Measurements from ENCODE around the gene KIF6.
A peak's percentile ranks its signal among the peaks of the same experiment; 100 is the strongest.

The KIF6 gene

DNA sequence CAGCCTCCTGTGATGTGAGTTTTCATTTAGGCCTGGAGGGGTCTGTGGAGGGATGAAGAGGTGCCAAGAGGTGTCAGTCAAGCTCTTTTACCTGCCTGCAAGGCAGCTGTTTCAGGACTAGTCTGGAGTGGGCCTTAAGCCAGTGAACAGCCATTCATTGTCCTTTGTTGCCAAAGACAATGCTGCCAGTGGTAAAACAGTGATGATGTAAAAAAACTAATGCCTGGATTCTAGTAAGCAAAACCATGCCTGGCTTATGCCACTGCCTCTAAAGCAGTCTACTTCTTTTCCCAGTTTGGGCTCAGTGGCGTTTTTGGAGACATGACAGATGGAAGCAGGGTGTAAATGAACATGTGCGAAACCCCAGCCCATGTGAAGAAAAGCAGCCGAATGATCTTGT lies 309.2 kb downstream of the KIF6 start:
- H3K36me3 Mint-ChIP-seq: no peaks in the 10 kb centered on the region
- H3K4me1 Mint-ChIP-seq: no peaks in the 10 kb centered on the region
- no peaks in the 10 kb centered on the region for H3K9me3 Mint-ChIP-seq
- H3K4me3 Mint-ChIP-seq: no peak overlapping the region
- H3K27me3 Mint-ChIP-seq: no peaks in the 10 kb centered on the region
- H3K27ac Mint-ChIP-seq: no peak overlapping the region

DNA sequence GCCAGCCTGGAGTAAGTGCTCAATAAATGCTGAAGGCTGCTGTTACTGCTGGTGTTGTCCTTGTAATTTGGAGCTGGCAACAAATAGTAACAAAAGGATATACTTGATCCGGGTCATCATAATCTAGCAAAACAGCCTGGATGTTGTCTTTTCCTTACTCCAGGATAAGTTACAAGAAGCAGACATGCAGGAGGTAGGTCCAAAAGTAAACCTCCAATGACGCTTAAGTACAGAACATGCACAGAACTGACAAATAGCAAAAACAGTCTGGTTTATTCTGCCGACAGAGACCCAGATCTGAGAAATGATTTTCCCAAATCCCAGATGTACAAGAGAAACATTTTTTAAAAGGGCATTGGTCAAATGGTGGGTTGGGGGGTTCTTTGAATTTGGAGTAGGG lies 309.7 kb downstream of the KIF6 start:
- H3K4me1 Mint-ChIP-seq: no peaks in the 10 kb centered on the region
- no peaks in the 10 kb centered on the region for H3K27me3 Mint-ChIP-seq
- no peaks in the 10 kb centered on the region for H3K36me3 Mint-ChIP-seq
- no peak overlapping the region for H3K27ac Mint-ChIP-seq
- H3K4me3 Mint-ChIP-seq: no peak overlapping the region
- H3K9me3 Mint-ChIP-seq: no peaks in the 10 kb centered on the region

DNA sequence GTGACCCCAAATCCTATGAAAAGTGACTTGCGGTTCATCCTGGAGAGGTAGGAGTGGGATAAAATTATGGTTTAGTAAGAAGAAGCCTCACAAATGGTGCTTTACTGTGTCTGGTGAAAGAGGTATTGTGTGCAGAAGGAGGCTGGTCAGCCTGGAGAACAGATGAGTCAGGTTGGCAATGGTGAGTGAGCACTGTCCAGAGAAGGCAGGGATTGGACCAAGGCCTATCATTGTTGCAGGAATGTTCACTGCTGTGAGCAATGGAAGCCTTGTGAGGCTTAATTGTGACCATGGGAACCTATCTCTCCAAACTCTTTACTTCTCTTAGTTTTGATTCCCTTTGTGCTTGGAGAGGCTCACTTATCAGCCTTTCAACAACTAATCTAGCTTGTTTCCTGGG lies 313.7 kb downstream of the KIF6 start:
- H3K36me3 Mint-ChIP-seq: no peaks in the 10 kb centered on the region
- H3K4me3 Mint-ChIP-seq: no peak overlapping the region
- no peaks in the 10 kb centered on the region for H3K9me3 Mint-ChIP-seq
- no peaks in the 10 kb centered on the region for H3K4me1 Mint-ChIP-seq
- no peak overlapping the region for H3K27ac Mint-ChIP-seq
- H3K27me3 Mint-ChIP-seq: peaks cover 3% of the 10 kb centered on the region

DNA sequence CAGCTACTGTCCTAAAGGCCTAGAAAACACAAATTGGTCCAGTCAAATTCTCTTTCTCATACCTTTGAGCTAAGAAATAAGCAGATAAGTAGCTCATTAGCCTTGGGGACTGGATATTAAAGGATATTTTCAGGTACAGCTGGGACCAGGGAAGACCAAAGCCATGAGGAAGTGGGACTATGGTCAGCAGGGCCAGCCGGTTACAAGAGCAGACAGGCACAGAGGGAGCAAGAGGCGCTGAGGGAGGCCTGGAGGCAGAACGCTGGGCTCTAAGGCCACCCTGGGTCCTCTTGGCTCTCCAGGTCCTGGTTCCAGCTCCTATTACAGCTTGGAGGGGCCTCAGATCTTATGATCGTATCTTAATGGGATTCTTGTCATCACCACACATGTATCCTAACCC lies 314.2 kb downstream of the KIF6 start:
- Mint-ChIP-seq H3K36me3 (no peaks in the 10 kb centered on the region), H3K27me3 (peaks cover 3% of the 10 kb centered on the region), H3K4me1 (no peaks in the 10 kb centered on the region), H3K4me3 (no peak overlapping the region), H3K27ac (no peak overlapping the region), H3K9me3 (no peaks in the 10 kb centered on the region)

DNA sequence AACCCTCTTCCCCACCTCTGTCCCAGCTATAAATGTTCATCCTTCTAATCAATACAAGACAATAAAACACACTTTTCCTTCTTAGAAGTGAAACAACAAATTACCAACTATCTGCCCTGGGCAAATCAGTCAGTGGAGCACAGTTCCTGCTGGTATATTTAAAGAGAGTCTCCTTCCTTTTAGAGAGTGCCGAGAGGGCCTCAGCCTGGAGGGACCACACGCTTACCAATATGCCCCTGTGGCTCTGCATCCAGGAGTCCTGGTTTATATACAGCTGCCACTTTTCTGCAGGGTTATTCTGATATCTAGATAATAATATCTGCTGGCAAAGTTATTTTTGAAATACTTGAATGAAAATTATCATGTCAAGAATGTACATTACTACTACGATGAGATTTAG lies 315.3 kb downstream of the KIF6 start:
- peaks cover 3% of the 10 kb centered on the region for H3K27me3 Mint-ChIP-seq
- H3K36me3 Mint-ChIP-seq: no peaks in the 10 kb centered on the region
- no peaks in the 10 kb centered on the region for H3K4me1 Mint-ChIP-seq
- H3K27ac Mint-ChIP-seq: no peak overlapping the region
- no peak overlapping the region for H3K4me3 Mint-ChIP-seq
- H3K9me3 Mint-ChIP-seq: no peaks in the 10 kb centered on the region

DNA sequence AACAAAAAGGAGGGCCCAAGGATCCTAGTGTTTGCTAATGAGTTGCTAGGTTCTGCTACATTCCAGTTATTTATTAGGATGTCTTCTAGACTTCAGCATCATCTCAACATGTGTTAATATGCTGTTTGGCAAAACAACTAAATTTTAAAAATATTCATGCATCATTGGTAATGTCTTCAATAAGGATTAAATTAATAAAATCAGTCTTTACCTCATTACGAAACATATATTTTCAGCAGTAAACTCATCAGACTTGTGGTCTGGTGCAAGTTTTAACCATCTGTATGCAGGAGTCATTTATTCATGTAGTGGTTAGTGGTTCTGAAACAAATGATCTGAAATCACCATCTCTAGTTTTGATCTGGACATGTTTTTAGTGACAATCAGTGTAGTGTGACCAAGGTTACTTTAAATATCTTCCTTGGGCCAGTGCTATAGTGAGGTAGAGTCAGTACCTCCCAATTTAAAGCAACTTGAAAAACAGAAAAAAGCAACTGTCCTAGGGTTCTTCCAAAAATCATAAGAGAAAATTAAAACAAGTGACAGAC lies 317.7 kb downstream of the KIF6 start:
- Mint-ChIP-seq H3K27me3 (peaks cover 3% of the 10 kb centered on the region), H3K27ac (no peak overlapping the region), H3K4me1 (no peaks in the 10 kb centered on the region), H3K4me3 (no peak overlapping the region), H3K36me3 (no peaks in the 10 kb centered on the region), H3K9me3 (no peaks in the 10 kb centered on the region)

DNA sequence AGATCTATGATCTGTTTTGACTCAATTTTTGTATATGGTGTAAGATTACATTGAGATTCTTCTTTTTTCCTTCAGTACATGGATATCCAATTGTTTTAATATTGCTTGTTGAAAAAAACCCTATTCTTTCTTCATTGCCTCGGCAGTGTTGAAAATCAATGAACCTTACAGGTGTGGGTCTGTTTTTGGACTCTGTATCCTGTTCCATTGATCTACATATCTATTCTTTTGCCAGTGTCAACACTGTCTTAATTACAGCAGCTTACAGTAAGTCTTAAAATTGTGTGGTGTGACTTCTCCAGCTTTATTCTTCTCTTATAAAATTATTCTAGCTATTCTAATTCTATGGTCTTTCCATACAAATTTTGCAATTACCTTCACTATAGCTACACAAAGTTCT lies 320.9 kb downstream of the KIF6 start:
- Mint-ChIP-seq H3K36me3 (no peaks in the 10 kb centered on the region), H3K27me3 (peaks cover 3% of the 10 kb centered on the region), H3K4me1 (no peaks in the 10 kb centered on the region), H3K9me3 (no peaks in the 10 kb centered on the region), H3K27ac (no peak overlapping the region), H3K4me3 (no peak overlapping the region)

DNA sequence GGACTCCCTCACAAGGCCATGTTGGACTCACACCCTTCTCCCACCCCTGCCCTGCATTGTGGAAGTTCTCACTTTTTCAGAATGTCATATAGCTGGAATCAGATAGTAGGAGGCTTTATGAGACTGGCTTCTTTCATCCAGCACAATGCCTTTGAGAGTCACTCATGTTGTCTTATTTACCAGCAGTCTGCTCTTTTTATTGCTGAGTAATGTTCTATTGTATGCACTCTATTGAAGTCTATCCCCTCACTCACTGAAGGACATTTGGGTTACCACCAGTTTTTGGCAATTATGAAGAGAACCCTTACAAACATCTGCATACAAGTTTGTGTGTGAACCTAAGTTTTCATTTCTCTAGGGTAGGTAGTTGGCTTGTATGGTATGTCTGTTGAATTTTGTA lies 321.9 kb downstream of the KIF6 start:
- Mint-ChIP-seq H3K4me3 (no peak overlapping the region), H3K36me3 (no peaks in the 10 kb centered on the region), H3K27me3 (peaks cover 3% of the 10 kb centered on the region), H3K9me3 (no peaks in the 10 kb centered on the region), H3K4me1 (no peaks in the 10 kb centered on the region), H3K27ac (no peak overlapping the region)

DNA sequence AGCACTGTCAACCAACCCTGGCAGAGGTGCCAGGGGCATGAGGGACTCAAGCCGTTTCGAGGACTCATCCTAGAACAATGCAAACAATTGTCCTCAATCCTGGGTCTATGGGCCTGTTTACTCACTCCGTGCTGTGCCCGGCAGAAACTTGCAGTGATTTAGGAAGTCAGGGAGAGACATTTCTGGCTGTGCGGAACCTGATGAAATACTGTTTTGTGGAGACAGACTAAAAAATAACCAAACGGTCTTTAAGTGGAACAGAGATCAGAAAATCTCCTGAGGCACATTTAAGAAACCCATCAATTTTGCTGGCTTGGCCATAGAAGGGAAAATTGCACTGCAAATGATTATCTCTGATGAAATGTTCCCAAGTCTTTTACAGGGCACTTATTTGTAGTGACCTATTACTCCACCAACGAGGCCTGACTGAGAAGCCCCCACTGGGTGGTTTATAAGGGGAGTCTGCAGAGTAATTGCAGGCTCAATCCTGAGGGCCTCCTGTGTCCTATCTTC lies 322.9 kb downstream of the KIF6 start:
- H3K9me3 Mint-ChIP-seq: no peaks in the 10 kb centered on the region
- no peaks in the 10 kb centered on the region for H3K4me1 Mint-ChIP-seq
- H3K27me3 Mint-ChIP-seq: peaks cover 1% of the 10 kb centered on the region
- no peaks in the 10 kb centered on the region for H3K36me3 Mint-ChIP-seq
- no peak overlapping the region for H3K27ac Mint-ChIP-seq
- H3K4me3 Mint-ChIP-seq: no peak overlapping the region

DNA sequence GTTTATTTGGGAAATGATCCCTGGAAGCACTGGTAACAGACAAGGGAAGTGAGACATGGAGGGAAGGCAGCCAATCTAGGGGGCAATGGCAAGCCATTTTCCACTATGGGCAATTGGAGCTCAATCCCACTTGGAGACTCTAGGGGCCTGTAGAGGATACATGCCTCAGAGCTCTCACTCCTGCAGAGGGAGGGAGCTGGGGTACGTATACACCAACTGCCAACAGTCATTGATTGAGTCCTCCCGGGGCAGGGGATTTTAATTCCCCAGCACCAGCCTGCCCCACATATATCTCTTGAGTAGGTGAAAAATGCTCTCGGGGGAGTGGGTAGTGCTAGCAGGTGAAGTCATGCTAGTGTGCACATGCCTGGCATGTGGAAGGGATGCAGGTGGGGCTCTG lies 323.8 kb downstream of the KIF6 start:
- no peaks in the 10 kb centered on the region for H3K36me3 Mint-ChIP-seq
- no peak overlapping the region for H3K27ac Mint-ChIP-seq
- H3K27me3 Mint-ChIP-seq: no peaks in the 10 kb centered on the region

DNA sequence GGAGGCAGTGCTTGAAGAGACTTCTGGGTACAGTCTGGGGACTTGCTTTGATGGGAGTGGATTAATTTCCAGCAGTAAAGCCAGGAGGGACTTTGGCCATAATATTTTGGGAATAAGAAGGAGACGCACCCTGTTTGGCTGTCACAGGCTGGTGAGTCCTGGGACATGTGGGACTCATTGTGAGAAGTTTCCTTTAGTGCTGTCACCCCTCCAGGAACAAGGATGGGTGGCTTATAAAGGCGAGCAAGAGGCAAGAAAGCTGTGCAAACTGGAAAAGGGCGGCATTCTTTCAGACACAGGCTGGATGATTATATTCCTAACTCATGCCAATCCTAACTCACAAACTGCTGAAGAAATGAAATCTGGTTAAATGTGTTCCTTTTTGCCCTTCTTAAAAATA lies 325.2 kb downstream of the KIF6 start:
- Mint-ChIP-seq H3K36me3 (no peaks in the 10 kb centered on the region), H3K27ac (no peak overlapping the region), H3K4me3 (no peak overlapping the region), H3K27me3 (no peaks in the 10 kb centered on the region), H3K9me3 (no peaks in the 10 kb centered on the region), H3K4me1 (no peaks in the 10 kb centered on the region)

More for the DNA sequence above, 323.8 kb downstream of the KIF6 start:
- no peaks in the 10 kb centered on the region for H3K9me3 Mint-ChIP-seq
- H3K4me3 Mint-ChIP-seq: no peak overlapping the region
- no peaks in the 10 kb centered on the region for H3K4me1 Mint-ChIP-seq

DNA sequence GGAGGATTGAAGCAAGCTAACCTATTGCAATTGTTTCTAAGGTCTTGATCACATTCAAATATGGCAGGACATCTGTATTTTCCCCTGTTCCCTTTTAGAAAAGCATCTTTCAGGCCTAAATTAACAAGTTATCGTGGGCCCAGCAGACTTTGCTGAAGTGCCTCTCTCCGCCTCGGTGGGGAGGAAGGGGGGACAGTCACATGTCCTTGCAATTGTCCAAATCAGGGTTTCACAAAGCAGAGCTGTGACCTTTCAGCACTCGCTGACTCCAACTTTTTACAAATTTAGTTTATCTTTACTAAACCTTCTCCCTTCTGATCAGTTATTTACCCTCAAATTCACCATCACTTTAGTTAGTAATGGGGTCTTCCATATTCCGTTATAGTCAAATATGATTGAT lies 328.4 kb downstream of the KIF6 start:
- H3K4me1 Mint-ChIP-seq: no peaks in the 10 kb centered on the region
- no peaks in the 10 kb centered on the region for H3K36me3 Mint-ChIP-seq
- H3K27ac Mint-ChIP-seq: no peak overlapping the region
- no peaks in the 10 kb centered on the region for H3K27me3 Mint-ChIP-seq
- H3K9me3 Mint-ChIP-seq: no peaks in the 10 kb centered on the region
- no peak overlapping the region for H3K4me3 Mint-ChIP-seq

DNA sequence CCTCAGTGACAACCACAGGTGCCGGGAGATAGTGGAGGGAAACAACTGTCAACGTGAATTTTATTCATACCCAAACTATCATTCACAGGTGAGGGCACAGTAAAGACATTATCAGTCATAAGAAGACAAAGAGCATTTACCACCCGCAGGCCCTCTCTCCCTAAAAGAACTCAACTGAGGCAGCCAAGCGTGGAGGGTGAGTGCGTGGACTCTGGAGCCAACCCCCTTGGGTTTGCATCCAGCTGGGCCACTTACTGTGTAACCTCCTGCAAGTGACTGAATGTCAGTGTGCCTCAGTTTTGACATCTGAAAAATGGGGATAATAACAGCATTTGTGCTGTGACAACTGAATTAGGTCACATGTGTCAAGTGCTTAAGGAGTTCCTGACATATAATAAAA lies 332.1 kb downstream of the KIF6 start:
- Mint-ChIP-seq H3K27me3 (peaks cover under 1% of the 10 kb centered on the region), H3K27ac (no peak overlapping the region), H3K36me3 (no peaks in the 10 kb centered on the region), H3K4me3 (no peak overlapping the region), H3K4me1 (no peaks in the 10 kb centered on the region), H3K9me3 (no peaks in the 10 kb centered on the region)

DNA sequence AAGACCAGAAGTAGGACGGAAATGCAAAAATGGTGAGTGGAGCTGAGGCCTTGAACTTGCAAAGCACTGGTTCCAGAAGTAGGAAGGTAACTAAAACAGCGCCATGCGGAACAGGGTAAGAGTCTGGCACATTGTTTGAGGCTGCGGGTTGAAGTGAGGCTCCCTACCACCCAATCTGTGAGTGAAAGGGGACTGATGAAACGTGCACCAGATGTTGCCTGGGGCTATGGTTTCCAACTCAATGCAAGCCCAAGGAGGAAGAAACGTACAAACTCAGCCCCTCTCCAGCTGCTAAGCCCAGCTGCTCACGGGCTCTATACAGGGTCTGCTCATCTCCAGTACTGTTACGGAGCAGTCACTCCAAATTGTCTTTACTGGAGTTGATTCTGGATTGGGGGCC lies 334.0 kb downstream of the KIF6 start:
- no peaks in the 10 kb centered on the region for H3K36me3 Mint-ChIP-seq
- H3K27ac Mint-ChIP-seq: no peak overlapping the region
- H3K4me3 Mint-ChIP-seq: no peak overlapping the region
- peaks cover 6% of the 10 kb centered on the region for H3K27me3 Mint-ChIP-seq
- no peaks in the 10 kb centered on the region for H3K9me3 Mint-ChIP-seq
- H3K4me1 Mint-ChIP-seq: no peaks in the 10 kb centered on the region

DNA sequence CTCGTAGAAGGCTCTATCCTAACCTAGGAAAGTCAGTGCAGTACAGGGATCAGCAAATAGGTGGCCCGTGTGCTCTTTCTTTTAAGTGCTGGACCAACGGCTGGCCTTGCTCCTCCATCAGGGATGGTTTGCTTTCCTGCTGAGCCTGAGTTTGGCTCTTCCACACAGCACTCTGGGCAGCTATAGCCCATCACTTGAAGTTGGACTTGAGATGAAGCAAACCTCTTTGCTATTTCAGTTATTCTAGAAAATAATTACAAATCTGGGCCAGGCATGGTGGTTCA lies 335.8 kb downstream of the KIF6 start:
- Mint-ChIP-seq H3K4me3 (no peak overlapping the region), H3K27me3 (peaks cover 8% of the 10 kb centered on the region), H3K36me3 (no peaks in the 10 kb centered on the region), H3K27ac (no peak overlapping the region), H3K9me3 (no peaks in the 10 kb centered on the region), H3K4me1 (no peaks in the 10 kb centered on the region)

DNA sequence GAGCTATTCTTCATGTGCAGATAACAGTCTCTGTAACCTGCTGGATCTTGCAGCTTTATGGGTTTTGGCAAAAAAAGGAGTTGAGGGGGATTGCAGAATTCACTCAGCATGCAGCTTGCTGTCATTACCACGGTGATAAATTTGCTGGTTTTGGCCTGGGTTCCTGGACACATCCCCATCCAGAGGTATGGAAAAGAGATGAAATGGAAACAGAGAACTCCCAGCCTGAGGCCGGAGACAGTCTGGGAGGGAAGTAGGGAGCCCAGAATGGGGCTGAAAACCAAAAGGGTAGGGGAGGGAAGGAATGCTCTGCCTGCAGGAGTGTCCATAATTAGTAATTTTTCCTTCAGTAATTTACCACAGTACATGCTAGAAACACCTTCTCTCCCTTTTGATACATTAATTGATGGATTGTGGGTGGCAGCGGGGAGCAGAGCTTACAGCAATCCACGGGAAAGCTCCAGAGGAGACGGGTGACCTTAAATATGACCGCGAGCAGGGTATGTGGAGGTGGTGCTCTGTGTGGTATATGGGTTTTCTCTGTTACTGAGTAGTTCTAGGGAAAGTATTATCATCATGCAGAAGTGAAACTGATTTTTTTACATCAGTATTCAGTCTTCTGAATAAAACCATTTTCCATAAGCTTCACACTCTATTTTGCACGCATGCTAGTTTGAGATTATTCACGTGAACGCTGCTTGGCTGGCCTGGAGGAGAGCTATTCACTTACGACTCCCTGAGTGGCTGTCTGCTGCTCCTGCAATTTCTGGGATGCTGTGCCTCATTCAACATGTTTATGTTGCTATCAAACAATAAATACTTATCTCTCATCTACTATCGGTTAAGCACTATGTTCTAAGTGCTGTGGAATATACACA lies 336.4 kb downstream of the KIF6 start:
- H3K36me3 Mint-ChIP-seq: no peaks in the 10 kb centered on the region
- no peaks in the 10 kb centered on the region for H3K4me1 Mint-ChIP-seq
- peaks cover 8% of the 10 kb centered on the region for H3K27me3 Mint-ChIP-seq
- H3K27ac Mint-ChIP-seq: peak overlapping the region; percentile 31
- H3K9me3 Mint-ChIP-seq: no peaks in the 10 kb centered on the region
- H3K4me3 Mint-ChIP-seq: no peak overlapping the region

DNA sequence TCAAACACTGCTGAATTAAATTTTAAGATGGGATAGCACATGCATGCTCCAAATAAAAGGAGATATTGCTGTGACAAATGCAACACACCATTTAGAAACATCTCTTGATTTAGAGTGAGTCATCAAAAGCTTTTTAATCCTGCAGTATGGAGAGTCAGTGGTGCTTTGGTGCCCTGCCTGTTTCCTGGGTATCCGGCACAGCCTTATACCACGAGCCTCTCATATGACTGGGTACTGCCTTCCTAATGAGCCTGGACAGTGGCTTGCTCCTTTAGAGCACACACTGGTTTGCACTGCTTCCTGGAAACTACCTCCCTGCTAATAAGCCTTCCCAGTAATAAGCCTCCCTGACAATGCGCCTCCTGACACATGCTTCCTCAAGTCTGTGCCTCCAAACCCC lies 337.4 kb downstream of the KIF6 start:
- peaks cover 8% of the 10 kb centered on the region for H3K27me3 Mint-ChIP-seq
- no peaks in the 10 kb centered on the region for H3K9me3 Mint-ChIP-seq
- H3K27ac Mint-ChIP-seq: no peak overlapping the region
- no peak overlapping the region for H3K4me3 Mint-ChIP-seq
- H3K36me3 Mint-ChIP-seq: no peaks in the 10 kb centered on the region
- H3K4me1 Mint-ChIP-seq: no peaks in the 10 kb centered on the region

Measured in activated naive CD4-positive, alpha-beta T cell treated with anti-CD3 and anti-CD28 coated beads, Interleukin-2, amount 50 U/mL, for 24 hours (primary cell).